Activated CD4-positive, alpha-beta T cell treated with anti-CD3 and anti-CD28 coated beads, Interleukin-2, Interleukin-6, amounts not matched to agents 100 ng/mL and 50 ng/mL, durations not matched to agents 16 hours and 8 hours (primary cell): ENCODE measurements around the gene CHDH.

ENCODE experiments used
- DNase-seq: peaks from one replicate; pipeline ENCODE4 v3.0.0-alpha.2; 2020

CHDH gene

DNA sequence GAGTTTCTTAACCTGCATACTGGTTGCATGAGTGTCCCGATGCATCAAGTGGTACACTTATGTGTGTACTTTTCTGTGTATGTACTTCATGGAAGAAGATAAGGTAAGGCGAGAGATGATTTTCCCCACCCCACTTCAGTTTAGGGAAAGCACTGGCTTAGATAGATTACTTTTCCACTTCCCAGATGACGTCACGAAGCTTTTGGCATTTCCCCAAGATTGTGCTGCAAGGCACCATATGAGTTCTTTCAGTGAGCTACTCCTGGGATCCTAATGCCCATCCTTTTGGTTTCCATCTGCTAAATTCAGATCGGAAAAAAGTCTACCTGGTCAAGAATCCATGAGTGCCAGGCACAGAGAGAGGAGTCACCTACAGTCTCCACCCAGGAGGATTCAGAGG is 4.7 kb upstream of the CHDH start:
- no peak for DNase-seq

DNA sequence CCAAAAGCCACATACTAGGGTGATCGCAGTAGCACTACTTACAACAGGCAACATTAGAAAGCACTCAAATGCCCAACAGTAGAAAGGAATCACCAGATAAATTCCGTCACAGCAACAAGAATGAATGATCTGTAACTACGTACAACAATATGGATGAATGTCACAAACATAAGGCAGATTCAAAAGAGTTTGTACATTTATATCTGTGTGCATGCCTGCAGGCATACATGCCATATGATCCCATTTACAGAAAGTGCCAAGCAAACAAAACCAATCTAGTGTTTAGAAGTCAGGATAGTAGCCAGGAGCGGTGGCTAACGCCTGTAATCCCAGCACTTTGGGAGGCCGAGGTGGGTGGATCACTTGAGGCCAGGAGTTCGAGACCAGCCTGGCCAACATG is 3.7 kb upstream of the CHDH start:
- no peak for DNase-seq

DNA sequence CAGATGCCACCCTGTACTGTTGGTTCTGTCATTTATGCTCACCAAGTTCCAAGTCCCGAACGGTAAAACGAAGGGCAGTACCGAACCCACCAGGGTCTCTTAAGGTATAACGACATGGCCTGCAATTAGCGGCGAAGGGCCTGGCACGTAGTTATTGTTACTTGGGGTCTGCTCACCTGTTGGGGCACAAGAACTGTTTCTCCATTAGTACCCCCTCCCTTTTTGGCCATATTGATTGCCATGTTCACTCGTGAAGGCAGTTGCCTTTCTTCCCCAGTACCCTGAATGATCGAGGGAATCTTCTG is 584 bp upstream of the CHDH start:
- DNase-seq = no peak

DNA sequence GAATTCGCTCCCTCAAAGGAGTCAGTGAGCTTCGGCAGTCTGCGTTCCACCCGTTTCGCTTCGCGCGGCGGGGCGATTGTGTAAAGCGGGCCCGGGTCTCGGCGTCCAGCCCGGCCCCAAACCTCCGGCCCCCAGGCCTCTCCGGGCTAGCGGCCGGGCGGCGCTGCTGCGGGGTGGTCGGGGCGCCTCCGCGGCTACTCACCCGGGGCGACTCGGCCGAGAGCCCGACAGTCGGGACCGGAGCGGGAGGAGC is 412 bp downstream of the CHDH start:
- DNase-seq = no peak

DNA sequence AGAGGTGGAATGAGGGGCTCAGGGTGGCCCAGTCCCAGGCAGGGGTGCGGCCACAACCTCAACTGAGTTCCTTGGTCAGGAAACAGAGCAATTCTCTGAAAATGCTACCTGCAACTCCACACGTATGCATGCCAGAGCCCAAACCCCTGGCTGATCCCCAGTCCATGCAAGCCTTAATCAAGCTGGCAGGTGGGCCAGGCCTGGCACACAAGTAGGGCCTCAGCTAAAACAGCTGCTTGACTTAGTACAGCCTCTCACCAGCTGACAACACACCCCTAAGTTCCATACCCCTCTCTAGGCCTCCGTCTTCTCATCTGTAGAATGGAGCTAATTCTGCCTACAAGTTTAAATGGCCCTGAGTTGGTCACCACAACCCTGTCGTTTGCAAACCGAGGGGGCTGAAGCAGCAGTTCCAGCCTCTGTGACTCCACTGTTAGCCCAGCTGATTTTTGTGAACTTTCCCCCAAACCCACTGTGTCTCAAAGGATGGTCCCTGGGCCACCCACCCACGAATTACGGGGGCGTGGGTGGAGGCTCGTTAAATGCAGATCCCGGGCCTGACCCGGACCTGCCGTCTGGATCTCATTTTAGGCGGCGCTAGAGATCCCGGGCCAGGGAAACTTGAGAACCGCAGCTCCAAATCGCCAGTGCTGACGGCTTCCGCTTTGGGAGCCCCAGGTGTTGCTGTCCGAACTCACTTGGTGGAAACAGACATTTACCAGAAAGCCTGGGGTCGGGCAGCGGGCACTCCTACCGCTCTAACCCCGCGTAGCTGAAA is 927 bp downstream of the CHDH start:
- no peak for DNase-seq

DNA sequence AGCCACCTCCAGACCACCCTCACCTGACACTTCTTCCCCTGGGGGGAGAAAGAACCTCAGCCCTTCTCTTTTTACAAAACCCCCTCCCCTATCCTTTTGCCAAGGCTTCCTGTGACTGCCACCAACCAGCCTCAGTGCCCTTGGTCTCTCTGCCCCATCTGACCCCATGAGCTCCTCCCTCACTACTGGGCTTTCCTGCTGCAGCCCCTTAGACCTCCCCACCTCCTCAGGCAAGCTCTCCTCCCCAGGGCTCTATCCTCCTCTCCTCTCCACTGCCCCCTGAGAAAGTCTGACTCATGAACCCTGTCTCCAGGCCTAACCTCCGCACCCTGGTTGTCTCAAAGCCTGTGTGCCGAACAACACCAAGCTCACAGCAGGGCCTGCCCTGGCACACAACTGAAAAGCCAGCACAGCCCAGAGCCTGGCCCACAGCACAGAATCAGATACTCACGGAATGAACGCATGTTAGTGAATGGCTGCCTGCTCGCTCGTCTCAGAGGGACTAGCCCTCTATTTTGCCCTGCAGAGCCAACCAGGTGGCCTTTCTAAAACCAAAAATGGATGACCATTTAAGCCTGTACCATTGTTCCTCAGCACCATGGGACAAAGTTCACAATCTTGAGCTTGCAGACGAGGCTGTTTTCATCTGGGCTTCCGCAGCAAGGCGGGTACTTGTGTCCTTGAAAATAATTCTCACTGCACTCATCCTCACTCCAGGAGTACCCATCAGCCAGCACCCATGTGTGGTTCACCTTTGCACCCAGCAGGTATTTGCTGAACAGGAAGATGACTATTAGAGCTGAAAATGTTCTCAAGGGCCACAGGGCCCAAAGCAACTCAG is 1.7 kb downstream of the CHDH start:
- DNase-seq = no peak

DNA sequence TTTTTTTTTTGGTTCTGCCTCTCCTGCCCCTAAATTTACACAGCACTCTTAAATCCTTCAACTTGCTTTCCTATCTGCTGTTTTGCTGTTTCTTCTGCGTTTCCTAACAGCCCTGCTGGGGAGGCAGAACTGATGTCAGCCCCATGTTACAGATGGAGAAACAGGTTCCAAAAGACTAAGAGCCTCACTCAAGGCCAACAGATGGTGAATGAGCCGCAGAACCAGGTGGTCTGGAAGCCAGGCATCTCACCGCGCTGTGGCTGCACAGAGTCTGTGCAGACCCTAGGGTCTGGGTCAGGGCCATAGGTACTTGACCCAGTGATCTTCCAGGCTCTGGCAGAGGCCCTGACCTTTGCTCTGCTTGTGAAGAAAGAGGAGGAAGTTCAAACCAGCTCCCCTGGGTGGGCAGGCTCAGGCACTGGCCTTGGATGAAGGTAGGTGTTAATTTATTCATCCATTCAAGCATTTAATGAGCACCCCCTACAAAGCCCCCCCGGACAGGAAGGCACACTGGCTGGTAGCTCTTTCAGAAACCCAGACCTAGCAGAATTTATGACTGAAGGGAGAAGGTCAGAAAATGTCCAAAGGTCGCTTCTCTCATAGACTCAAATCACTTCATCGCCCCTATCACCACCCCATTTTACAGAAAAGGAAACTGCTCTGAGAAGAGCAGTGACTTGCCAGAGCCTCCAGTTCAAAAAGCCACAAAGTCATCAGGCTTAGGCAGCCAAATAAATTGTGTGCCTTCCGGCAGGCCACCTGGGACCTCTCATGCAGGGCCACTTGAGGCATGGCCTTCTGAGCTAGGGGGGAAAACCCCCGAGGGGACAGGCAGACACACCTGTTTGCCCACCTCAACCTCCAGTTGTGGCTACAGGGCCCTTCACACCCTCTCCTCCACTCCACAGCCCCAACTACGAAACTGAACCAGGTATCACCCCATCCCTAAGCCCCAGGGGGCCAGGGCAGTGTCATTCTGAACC is 2.7 kb downstream of the CHDH start:
- no peak for DNase-seq

DNA sequence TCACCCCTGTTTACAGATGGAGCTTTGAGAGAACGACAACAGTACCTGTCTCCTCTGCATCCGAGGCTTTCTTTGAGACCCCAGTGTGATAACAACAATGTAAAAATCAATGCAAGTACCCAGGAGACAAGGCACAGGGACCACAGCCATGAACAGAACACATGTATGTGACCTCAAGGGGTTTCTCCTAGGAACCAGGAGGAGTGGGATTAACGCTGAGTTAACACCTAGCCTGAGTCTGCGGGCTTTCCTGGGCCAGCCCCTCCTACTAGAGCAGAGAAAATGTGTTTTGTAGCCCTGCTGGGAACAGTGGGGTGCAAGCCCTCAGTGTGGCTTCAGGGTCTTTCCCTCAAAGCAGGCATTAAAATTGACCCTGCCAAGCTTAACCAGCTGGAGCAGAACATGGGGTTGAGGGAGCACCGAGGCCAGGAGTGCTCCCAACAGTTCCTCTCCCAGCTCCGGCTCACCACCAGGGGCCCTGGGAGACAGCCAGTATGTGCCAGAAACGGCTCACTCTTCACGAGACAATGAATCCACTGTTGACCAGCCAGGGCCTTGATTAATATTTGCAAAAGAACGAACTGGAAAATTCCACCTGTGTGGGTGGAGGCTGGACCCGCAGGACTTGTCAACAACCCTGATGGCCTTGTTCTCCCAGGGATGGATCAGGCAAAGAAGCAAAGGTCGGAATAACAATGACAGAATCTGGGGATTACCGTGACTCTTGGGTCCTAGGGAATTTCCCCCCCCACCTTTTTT is 3.6 kb downstream of the CHDH start:
- no peak for DNase-seq

DNA sequence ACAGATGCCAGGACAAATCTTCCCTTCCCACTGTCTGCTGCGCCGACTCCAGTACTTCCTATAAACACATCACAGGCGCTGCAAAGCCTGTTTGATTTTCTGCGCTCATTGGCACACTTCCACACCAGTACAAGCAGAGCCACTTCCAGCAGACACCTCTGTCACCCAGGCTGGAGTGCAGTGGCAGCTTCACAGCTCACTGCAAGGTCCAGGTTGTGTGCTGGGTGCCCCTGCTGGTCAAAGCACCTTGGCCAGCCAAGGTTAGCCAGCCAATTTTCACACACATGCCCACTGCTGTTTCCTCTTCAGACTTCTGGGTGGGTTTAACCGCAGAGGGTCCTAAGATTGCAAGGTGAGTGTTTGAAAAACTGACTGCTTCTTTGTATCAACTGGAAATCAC is 4.9 kb downstream of the CHDH start:
- no peak for DNase-seq

DNA sequence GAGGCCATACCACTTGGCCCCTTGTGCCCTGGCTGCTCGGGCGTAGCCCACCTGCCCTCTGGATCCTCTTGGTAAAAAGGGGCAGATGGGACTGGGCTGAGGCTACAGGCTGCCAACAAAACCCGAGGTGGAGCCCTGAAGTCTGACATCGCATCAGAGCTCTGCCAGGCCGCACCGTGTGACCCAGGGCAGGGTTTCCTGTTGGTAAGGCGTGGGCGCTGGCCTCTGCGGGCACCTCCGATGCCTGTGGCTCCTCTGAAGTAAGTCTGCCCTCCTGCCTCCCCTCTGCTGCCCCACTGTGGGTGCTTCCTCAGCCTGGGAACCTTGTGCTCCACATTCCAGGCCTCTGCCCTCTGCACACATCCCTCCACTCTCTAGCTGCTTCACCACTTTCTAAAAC is 8.9 kb downstream of the CHDH start:
- no peak for DNase-seq

DNA sequence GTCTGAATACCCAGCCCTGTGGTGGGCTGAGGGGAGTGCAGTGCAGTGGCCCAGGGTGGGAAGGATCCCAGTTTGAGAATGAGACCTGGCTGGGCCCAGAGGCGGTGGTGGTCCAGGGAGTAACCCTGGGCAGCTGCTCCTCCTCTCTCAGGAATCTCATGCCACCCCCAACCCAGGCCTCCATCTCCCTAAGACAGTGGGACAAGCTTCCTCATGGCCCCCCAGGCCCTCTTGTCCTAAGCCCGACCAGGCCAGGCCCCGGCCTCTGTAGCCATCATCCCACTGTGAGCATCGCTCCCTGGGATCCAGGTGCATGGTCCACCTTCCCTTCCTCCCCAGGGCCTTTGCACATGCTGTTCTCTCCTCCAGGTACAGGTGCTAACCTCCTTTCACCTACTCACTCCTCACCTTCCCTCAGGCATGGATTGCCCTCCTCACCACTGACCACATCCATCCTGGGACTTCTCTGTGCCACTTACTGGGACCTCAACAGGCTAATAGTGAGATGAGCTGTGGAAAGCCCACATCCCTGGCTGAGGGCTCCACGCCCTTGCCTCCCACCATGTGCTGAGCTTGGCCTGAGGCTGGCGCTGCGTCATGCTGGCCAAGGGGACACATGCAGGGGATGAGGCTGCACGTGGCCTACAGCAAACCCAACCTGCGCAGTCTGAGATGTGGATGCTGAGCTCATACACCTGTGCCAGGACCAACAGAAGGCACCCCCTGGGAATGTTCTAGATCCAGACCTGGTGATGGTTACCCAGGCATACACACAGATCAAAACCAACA is 9.9 kb downstream of the CHDH start:
- DNase-seq = no peak

DNA sequence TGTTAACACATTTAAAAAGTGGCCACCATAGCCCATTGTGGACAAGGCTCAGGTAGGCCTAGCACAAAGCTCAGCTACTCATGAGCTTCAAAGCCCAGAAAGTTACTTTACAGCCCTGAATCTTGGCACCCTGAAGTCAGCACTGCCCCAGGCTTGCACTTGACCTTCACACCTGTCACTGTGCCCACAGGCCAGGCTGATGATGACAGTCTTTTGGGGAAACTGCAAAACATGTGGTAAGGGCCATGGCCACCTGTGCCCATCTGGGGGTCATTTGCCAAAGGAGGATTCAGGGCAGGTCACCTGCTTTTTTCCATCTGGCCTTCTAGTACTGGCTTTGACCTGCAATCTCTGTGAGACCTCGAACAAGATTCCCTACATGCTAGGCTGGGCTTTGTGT is 11.0 kb downstream of the CHDH start:
- DNase-seq = no peak

DNA sequence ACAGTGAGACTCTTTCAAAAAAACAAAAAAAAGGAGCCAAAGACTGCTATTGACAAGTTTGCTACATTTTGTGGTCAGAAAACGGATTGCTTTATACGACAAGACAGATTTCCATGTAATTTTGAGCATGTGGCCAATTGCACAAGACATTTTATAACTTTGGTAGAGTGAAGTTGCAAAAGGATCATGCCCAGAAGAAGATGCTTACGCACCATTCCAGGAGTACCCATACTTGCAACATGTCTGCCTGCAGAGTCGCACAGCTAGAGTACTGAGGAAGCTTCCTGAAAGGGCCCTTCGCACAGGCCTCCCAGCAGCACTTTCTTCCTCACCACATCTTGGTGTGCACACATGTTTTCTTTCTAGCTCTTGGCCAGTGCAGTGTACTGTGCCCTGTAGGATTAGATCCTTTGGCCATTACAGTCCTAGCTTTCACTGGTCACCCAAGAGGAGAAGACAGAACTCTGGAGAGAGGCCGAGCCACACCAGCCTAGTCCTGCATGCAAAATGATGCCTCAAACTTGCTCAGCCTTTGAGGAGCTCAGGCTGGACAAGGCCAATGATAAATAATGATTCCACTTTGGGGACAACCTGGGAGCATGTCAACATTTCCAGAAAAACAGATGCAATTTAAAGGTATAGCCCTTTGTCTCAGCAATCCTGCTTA is 11.7 kb downstream of the CHDH start:
- no peak for DNase-seq

DNA sequence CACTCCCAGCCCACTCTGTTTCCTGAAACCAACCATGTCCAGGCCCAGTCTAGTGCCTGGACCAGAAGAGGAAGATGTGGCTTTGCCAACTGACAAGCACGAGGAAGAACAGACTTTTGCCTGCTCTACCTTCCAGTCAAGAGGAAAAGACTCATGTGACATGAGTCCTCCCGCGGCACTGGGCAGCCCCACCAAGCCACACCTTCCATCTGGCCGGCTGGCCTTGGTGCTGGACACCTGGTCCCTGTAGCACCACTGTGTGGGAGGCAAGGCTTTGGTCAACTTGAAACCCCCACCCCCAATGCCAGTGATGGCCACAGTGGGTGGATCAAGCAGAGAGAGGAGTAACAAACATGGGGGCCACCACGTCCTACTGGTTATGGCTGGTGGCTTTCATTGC is 12.5 kb downstream of the CHDH start:
- DNase-seq = no peak

DNA sequence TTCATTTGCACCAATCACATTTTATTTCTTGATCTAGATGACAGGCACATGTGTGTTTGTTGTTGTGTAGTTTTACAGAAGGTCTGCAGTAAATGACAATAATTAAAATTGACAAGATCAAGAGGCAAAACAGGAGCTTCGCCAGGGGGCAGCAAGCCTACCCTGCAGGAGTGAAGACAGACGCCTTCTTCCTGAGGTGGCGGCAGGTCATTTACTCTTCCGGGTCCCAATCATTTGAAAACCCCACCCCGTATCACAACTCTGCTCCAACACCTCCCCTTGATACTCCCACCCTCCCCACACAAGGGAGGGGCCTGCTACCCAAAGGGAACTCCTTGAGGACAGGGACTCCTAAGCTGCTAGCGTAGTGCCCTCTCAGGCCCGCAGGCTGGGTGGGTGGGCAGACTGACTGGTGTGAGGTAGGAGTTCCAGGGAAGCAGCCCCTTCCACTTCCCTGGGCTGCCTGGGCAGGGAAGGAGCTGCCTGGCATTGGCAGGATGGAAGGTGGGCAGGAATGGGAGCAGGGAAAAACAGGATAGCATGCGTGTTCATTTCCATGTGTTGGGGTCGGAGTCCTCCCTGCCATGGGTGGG is 13.1 kb downstream of the CHDH start:
- DNase-seq = no peak

DNA sequence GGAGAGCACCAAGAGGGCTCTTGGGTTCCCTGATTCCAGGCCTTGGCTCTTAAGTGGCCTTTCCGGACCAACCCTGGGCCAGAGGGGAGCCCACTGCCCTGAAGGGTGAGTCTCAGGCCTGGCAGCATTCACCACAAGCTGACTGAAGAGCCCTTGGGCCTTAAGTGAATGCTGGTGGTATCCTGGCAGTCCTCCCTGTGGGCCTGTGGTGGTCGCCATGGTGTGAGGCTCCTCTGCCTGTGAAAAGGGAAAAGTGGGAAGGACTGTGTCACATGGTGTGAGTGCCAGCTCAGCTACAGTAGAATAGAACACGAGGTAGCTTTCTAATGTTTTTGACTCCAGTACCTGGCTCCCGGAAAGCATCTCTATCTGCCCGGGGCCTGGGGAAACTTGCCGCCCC is 15.3 kb downstream of the CHDH start:
- no peak for DNase-seq

DNA sequence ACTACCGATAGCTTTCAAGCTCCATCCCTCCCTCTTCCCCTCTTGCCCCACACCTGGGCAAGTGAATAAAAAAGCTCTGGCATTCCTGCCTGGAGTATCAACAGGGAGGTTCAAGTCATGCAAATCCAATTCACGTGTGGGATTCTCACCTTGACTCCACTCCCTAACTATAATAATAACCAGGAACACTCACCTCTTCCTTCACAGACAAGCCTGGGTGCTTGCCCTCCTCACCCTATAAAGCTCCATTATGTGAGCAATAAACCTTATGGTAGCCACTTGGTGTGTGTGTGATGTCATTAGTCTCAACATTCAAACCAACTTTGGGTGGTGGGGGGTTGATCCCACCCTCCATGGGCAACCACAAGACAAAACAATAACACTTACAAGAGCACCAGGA is 16.6 kb downstream of the CHDH start:
- no peak for DNase-seq

DNA sequence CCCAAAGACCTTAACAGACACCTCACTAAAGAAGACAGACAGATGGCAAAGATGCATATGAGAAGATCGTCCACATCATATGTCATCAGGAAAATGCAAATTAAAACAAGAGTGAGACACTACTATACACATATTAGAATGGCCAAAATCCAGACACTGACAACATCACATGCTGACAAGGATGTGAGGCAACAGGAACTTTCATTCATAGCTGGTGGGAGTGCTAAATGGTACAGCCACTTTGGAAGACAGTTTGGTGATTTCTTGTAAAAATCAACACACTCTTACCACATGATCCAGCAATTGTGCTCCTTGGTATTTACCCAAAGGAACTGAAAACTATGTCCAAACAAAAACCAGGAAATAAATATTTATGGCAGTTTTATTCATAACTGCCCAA is 17.6 kb downstream of the CHDH start:
- DNase-seq = no peak

DNA sequence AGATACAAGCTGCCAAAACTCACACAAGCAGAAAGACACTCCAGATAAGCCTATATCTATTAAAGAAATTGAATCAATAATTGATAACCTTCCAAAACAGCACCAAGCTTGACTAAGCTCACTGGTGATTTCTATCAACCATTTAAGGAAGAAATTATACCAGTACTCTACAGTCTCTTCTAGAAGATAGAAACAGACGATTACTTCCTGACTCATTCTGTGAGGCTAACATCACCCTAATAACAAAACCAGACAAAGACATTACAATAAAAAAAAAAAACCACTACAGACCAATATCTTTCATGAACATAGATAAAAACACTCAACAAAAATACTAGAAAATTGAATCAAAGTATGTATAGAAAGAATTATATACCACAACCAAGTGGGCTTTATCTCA is 20.2 kb downstream of the CHDH start:
- DNase-seq = no peak

DNA sequence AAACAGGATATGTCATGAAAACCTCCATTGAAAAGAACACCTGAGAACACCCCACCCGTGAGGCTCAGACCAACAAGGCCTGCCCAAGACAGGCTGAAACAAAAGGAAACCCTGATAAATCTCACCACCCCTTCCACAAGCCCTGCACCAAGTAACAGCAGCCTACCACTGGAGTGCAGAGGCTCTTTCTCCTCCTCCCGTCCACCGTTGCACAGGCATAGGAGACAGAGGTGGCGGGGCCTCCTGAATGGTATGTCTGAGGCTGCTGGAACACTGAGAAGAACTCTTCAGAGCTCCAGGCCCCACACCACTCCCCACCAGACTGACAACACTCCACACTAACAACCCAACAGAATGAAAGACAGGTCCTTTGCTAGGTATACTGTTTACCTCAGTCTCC is 21.4 kb downstream of the CHDH start:
- no peak for DNase-seq

DNA sequence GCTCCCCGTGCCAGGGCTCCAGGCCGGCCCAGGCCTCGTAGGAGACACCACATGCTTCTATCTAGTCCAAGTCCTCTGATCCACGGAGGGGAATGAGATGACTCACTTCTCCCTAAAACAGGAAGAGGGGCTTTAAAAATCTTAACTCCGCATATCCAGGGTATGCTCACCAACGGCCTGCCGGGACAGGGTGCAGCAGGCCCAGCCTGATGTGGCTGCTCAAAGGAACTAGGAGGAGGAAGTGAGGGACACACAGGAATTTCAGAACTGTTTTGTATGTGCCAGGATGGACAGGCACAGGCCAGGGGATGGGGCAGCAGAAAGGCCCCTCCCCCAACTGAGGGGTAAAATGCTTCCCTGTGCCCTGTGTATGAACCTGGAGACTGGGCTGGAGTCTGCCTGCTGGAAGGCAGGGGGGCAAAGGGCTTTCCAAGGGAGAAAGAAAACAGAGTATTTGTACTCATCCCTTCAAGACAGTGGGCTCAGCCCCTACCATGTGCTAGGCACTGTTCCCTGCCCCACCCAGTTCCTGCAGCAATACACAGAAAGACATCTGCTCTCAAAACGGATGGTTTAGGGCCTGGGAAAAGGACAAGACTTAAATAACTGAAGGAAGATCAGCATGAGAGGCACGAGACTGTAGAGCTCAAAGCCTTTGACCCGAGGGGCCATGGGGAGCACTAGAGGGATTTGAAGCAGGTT is 22.1 kb downstream of the CHDH start:
- no peak for DNase-seq
